Measurements from ENCODE around the gene ANKAR. TPM values are rescaled to one million over a fixed set of nuclear protein-coding genes. Genes with fewer than 3 reads are reported as not detected.

Gene ANKAR
- total and polyA plus RNA-seq, 8 donors: 6.9 to 27.0 (median 19.8) TPM

DNA sequence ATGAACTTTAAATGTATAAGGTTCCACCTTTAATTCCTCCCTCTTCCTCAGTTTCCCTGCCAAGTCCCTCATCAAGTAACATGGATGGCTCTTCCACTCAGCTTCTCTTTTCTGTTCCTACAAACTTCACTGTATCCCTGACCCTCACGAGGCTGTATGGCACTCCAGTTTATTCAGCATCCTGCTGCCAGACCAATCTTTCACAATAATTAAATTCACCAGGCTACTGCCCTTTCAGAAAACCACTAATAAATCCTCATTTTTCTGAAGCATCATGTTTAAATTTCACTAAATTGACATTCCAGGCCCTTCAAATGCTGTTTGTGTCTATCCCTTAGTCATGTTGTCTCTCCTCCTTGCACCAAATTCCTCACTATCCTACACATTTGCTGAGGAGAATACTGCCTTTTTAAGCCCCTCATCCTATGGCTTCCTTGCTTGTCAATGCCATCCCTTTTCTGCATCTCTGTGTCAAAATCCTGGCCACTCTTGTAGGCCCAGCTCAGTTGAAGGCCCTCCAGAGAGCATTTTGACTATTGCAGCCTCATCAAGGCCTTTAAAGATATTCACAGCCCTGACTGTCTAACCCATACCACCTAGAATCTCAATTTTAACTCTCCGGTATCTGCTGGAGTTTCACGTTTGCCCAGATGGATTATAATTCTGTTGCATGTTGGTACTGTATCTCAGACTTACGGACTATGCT, 36.0 kb upstream of the ANKAR start:
- no peaks in the 10 kb centered on the region for H3K36me3 ChIP-seq
- DNase-seq (no peak), ATAC-seq (no peak)
- H3K27me3 ChIP-seq: no peaks in the 10 kb centered on the region
- intact Hi-C loops (cut with DNase I): loop anchor here in 1 of 2 donors (10.0 kb wide), 1 partner anchor 164 kb away; no protein-coding TSS in a partner anchor
- no peak overlapping the region for H3K27ac ChIP-seq
- no peak overlapping the region for H3K4me3 ChIP-seq
- no peaks in the 10 kb centered on the region for H3K9me3 ChIP-seq
- no peaks in the 10 kb centered on the region for H3K4me1 ChIP-seq
- TF ChIP-seq, protein P1, sequence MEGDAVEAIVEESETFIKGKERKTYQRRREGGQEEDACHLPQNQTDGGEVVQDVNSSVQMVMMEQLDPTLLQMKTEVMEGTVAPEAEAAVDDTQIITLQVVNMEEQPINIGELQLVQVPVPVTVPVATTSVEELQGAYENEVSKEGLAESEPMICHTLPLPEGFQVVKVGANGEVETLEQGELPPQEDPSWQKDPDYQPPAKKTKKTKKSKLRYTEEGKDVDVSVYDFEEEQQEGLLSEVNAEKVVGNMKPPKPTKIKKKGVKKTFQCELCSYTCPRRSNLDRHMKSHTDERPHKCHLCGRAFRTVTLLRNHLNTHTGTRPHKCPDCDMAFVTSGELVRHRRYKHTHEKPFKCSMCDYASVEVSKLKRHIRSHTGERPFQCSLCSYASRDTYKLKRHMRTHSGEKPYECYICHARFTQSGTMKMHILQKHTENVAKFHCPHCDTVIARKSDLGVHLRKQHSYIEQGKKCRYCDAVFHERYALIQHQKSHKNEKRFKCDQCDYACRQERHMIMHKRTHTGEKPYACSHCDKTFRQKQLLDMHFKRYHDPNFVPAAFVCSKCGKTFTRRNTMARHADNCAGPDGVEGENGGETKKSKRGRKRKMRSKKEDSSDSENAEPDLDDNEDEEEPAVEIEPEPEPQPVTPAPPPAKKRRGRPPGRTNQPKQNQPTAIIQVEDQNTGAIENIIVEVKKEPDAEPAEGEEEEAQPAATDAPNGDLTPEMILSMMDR (IDR thresholded peaks at IDR 0.05): no peak

DNA sequence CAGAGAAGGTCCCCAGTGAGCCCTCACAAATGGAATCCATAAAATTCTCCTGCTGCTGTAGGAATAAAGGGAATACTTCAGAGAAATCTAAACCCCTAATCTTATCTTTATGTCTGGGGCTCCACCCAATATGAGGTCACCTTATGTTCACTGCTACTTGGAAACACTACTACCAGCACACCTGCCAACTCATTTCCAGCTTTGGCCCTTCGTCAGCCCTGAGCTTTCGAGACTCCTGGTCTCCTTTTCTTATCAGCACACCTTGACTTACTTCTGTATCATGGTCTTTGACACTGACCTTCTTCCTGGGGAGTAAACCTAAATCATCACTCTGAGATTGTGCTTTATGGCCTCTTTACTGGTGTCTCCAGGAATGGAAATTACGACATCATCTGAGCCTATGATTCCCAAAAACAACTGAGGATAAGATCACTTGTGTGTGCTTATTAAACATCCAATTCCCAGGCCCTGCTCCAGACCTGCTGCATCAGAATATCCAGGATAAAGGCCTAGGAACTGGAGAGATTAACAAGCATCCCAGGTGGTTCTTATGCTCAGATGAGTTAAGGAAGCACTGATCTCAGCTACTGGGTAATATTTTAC, 35.4 kb upstream of the ANKAR start:
- TF ChIP-seq, protein P1 (IDR thresholded peaks at IDR 0.05): no peak
- no peaks in the 10 kb centered on the region for H3K4me1 ChIP-seq
- no peaks in the 10 kb centered on the region for H3K36me3 ChIP-seq
- no peak overlapping the region for H3K27ac ChIP-seq
- H3K4me3 ChIP-seq: no peak overlapping the region
- no peaks in the 10 kb centered on the region for H3K27me3 ChIP-seq
- intact Hi-C loops (cut with DNase I): loop anchor here in 1 of 2 donors (10.0 kb wide), 1 partner anchor 164 kb away; no protein-coding TSS in a partner anchor
- ATAC-seq (no peak), DNase-seq (no peak)
- H3K9me3 ChIP-seq: no peaks in the 10 kb centered on the region

DNA sequence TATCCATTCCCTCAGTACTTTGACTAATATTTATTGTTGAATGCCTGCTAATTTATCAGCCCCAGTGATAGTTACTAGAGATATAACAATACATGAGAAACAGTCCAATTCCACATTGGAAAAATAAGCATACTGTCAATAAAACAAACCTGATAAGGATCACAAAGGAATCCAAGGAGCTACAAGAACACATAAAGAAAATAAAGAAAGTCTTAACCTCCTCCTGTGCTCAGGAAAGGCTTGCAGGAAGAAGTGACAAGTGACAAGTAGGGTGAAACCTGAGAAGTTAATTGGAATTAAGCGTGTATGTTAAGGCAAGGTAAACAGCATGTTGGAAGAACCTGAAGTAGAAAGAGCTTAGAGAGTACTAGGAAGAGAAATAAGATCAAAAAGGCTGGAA, 33.5 kb upstream of the ANKAR start:
- intact Hi-C loops (cut with DNase I): no loop called here
- peak; percentile 56 for ATAC-seq
- Histone ChIP-seq H3K4me1 (no peaks in the 10 kb centered on the region), H3K9me3 (no peaks in the 10 kb centered on the region), H3K27ac (no peak overlapping the region), H3K27me3 (no peaks in the 10 kb centered on the region), H3K4me3 (no peak overlapping the region), H3K36me3 (no peaks in the 10 kb centered on the region)
- DNase-seq: no peak
- TF ChIP-seq, protein P1 (IDR thresholded peaks at IDR 0.05): no peak

DNA sequence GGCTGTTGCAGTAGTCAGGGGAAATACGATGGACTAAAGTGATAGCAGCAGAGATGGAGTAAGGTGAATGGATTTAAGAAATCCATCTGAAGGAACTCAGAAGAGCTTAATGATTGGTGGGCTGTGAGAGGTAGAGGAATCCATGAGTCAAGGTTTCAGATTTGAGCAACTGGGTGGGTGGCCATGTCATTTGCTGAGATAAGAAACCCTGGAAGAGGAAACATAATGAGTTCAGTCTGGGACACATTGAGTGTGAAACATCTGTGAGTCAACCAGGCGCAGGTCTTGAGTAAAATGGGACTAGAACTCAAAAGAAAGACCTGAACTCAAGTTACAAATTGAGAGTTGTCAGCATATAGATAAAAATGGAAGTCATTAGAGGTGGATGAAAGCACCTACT, 32.9 kb upstream of the ANKAR start:
- no peak overlapping the region for H3K27ac ChIP-seq
- H3K4me3 ChIP-seq: no peak overlapping the region
- DNase-seq (no peak), ATAC-seq (no peak)
- no peaks in the 10 kb centered on the region for H3K27me3 ChIP-seq
- intact Hi-C loops (cut with DNase I): no loop called here
- no peaks in the 10 kb centered on the region for H3K4me1 ChIP-seq
- H3K9me3 ChIP-seq: no peaks in the 10 kb centered on the region
- no peaks in the 10 kb centered on the region for H3K36me3 ChIP-seq
- TF ChIP-seq, protein P1 (IDR thresholded peaks at IDR 0.05): no peak

DNA sequence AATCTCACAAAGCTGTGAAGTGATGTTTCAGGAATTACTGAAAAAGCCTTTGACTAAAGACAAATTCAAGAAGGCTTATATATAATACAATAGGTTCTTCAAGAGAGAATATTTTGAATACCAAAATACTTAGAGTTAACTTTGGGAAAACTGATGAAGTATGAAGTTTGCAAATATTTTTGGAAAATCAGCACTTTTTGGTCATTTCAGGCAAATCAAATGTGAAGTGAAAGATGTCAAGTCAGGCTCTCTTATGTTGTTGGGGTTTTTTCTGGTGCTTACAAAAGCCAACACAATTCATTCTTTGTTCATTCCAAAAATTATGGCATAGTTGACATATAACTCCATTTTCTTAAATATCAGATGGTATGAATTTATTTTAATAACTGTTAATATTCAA, 27.9 kb upstream of the ANKAR start:
- Histone ChIP-seq H3K9me3 (no peaks in the 10 kb centered on the region), H3K27me3 (no peaks in the 10 kb centered on the region), H3K4me3 (no peak overlapping the region), H3K27ac (no peak overlapping the region), H3K36me3 (no peaks in the 10 kb centered on the region), H3K4me1 (no peaks in the 10 kb centered on the region)
- TF ChIP-seq, protein P1 (IDR thresholded peaks at IDR 0.05): no peak
- DNase-seq: no peak
- ATAC-seq: no peak
- intact Hi-C loops (cut with DNase I): no loop called here
